Measurements from ENCODE around the gene PCAT7. TPM values are rescaled to one million over a fixed set of nuclear protein-coding genes. Genes with fewer than 3 reads are reported as not detected.

The PCAT7 gene
- total and polyA plus RNA-seq, 2 experiments from 2014 or later = 9.6 to 12.8 TPM

- no peak overlapping the region for H3K4me3 ChIP-seq
- H3K4me2 ChIP-seq = no peak overlapping the region
- H3K9me3 ChIP-seq (ENCODE audit: low read depth) = no peaks in the 10 kb centered on the region
- DNase-seq (ENCODE audit: low spot score) = no peak
- no peaks in the 10 kb centered on the region for H3K27me3 ChIP-seq
- TF ChIP-seq EZH2 (IDR thresholded peaks at IDR 0.05; ENCODE audit: borderline replicate concordance) (no peak), EZH2phosphoT487 (IDR thresholded peaks at IDR 0.05; ENCODE audit: low read depth, severe bottlenecking, unreplicated experiment) (no peak), CTCF (IDR thresholded peaks at IDR 0.05; ENCODE audit: poor library complexity) (no peak)
- H3K9me2 ChIP-seq (replicated peaks; ENCODE audit: insufficient read depth) = no peaks in the 10 kb centered on the region
- 93% methylated on average over 1 of the region's 1 CpG for WGBS (ENCODE audit: low lambda C conversion rate, missing lambda C conversion rate)
- no peaks in the 10 kb centered on the region for H3K36me3 ChIP-seq (replicated peaks; ENCODE audit: insufficient read depth, low read depth)
- no peak overlapping the region for H2AFZ ChIP-seq
- peaks cover 49% of the 10 kb centered on the region for H3K79me2 ChIP-seq
- H3K27ac ChIP-seq = no peak overlapping the region
- no peaks in the 10 kb centered on the region for H4K20me1 ChIP-seq (ENCODE audit: insufficient read depth, poor library complexity, severe bottlenecking)
- no peaks in the 10 kb centered on the region for H3K4me1 ChIP-seq (ENCODE audit: insufficient read depth)
Measured at GRCh38 chr9:94526951-94527350, 27.9 kb upstream of the PCAT7 start.

- no peaks in the 10 kb centered on the region for H3K9me2 ChIP-seq (replicated peaks; ENCODE audit: insufficient read depth)
- no peaks in the 10 kb centered on the region for H4K20me1 ChIP-seq (ENCODE audit: insufficient read depth, poor library complexity, severe bottlenecking)
- no peak overlapping the region for H3K27ac ChIP-seq
- H3K4me2 ChIP-seq = no peak overlapping the region
- no peak for DNase-seq (ENCODE audit: low spot score)
- no peak overlapping the region for H2AFZ ChIP-seq
- H3K27me3 ChIP-seq = no peaks in the 10 kb centered on the region
- H3K79me2 ChIP-seq = peaks cover 59% of the 10 kb centered on the region
- H3K36me3 ChIP-seq (replicated peaks; ENCODE audit: insufficient read depth, low read depth) = no peaks in the 10 kb centered on the region
- H3K4me1 ChIP-seq (ENCODE audit: insufficient read depth) = no peaks in the 10 kb centered on the region
- H3K4me3 ChIP-seq = no peak overlapping the region
- 91% methylated on average over 4 of the region's 4 CpGs for WGBS (ENCODE audit: low lambda C conversion rate, missing lambda C conversion rate)
- H3K9me3 ChIP-seq (ENCODE audit: low read depth) = no peaks in the 10 kb centered on the region
- no peak for TF ChIP-seq EZH2phosphoT487 (IDR thresholded peaks at IDR 0.05; ENCODE audit: low read depth, severe bottlenecking, unreplicated experiment)
- TF ChIP-seq EZH2 (IDR thresholded peaks at IDR 0.05; ENCODE audit: borderline replicate concordance) = no peak
- TF ChIP-seq CTCF (IDR thresholded peaks at IDR 0.05; ENCODE audit: poor library complexity) = no peak
Measured at GRCh38 chr9:94528886-94529285, 26.0 kb upstream of the PCAT7 start.

GRCh38 chr9:94533155-94533554 is 21.7 kb upstream of the PCAT7 start:
- peak overlapping the region; percentile 56 for H3K4me2 ChIP-seq
- no peak for TF ChIP-seq EZH2 (IDR thresholded peaks at IDR 0.05; ENCODE audit: borderline replicate concordance)
- TF ChIP-seq EZH2phosphoT487 (IDR thresholded peaks at IDR 0.05; ENCODE audit: low read depth, severe bottlenecking, unreplicated experiment) = no peak
- no peak for TF ChIP-seq CTCF (IDR thresholded peaks at IDR 0.05; ENCODE audit: poor library complexity)
- no peaks in the 10 kb centered on the region for H4K20me1 ChIP-seq (ENCODE audit: insufficient read depth, poor library complexity, severe bottlenecking)
- no peaks in the 10 kb centered on the region for H3K36me3 ChIP-seq (replicated peaks; ENCODE audit: insufficient read depth, low read depth)
- H3K79me2 ChIP-seq = peaks cover 83% of the 10 kb centered on the region
- H3K9me3 ChIP-seq (ENCODE audit: low read depth) = no peaks in the 10 kb centered on the region
- no peak overlapping the region for H2AFZ ChIP-seq
- DNase-seq (ENCODE audit: low spot score) = peak; percentile 49
- H3K9me2 ChIP-seq (replicated peaks; ENCODE audit: insufficient read depth) = no peaks in the 10 kb centered on the region
- 60% methylated on average over 1 of the region's 1 CpG for WGBS (ENCODE audit: low lambda C conversion rate, missing lambda C conversion rate)
- peak overlapping the region; percentile 58 for H3K27ac ChIP-seq
- H3K27me3 ChIP-seq = no peaks in the 10 kb centered on the region
- no peak overlapping the region for H3K4me3 ChIP-seq
- H3K4me1 ChIP-seq (ENCODE audit: insufficient read depth) = peaks cover 7% of the 10 kb centered on the region

- peaks cover 7% of the 10 kb centered on the region for H3K4me1 ChIP-seq (ENCODE audit: insufficient read depth)
- H3K79me2 ChIP-seq = peaks cover 81% of the 10 kb centered on the region
- no peak overlapping the region for H2AFZ ChIP-seq
- H3K36me3 ChIP-seq (replicated peaks; ENCODE audit: insufficient read depth, low read depth) = no peaks in the 10 kb centered on the region
- no peaks in the 10 kb centered on the region for H3K27me3 ChIP-seq
- no peak for DNase-seq (ENCODE audit: low spot score)
- no peak for TF ChIP-seq EZH2 (IDR thresholded peaks at IDR 0.05; ENCODE audit: borderline replicate concordance)
- H3K4me3 ChIP-seq = no peak overlapping the region
- no peaks in the 10 kb centered on the region for H3K9me3 ChIP-seq (ENCODE audit: low read depth)
- H3K4me2 ChIP-seq = peak overlapping the region; percentile 56
- no peaks in the 10 kb centered on the region for H4K20me1 ChIP-seq (ENCODE audit: insufficient read depth, poor library complexity, severe bottlenecking)
- 87% methylated on average over 10 of the region's 10 CpGs for WGBS (ENCODE audit: low lambda C conversion rate, missing lambda C conversion rate)
- H3K27ac ChIP-seq = peak overlapping the region; percentile 58
- no peaks in the 10 kb centered on the region for H3K9me2 ChIP-seq (replicated peaks; ENCODE audit: insufficient read depth)
Measured at GRCh38 chr9:94533601-94534000, 21.3 kb upstream of the PCAT7 start.
